ENCODE measurements around the gene GLRA1.

GLRA1 gene

GRCh38 chr5:151779531-151780125 lies 145.0 kb downstream of the GLRA1 start:
- no peak for TF ChIP-seq CTCF (IDR thresholded peaks at IDR 0.05; ENCODE audit: insufficient read depth, low read depth, low read length, missing control alignments)
- DNase-seq (ENCODE audit: low read depth), result no peak
- no peak overlapping the region; the same call in 1 of the 2 replicates for H3K4me3 ChIP-seq (ENCODE audit: low read depth, low read length)

GRCh38 chr5:151775025-151775606 lies 149.5 kb downstream of the GLRA1 start:
- TF ChIP-seq CTCF (IDR thresholded peaks at IDR 0.05; ENCODE audit: insufficient read depth, low read depth, low read length, missing control alignments), result no peak
- DNase-seq (ENCODE audit: low read depth), result no peak
- peak overlapping the region; percentile 80 for H3K4me3 ChIP-seq (ENCODE audit: low read depth, low read length)

GRCh38 chr5:151773951-151774350 lies 150.7 kb downstream of the GLRA1 start:
- H3K4me3 ChIP-seq (ENCODE audit: low read depth, low read length), result peak overlapping the region; percentile 80
- DNase-seq (ENCODE audit: low read depth), result no peak
- TF ChIP-seq CTCF (IDR thresholded peaks at IDR 0.05; ENCODE audit: insufficient read depth, low read depth, low read length, missing control alignments), result no peak

GRCh38 chr5:151772846-151773561 lies 151.6 kb downstream of the GLRA1 start:
- no peak for TF ChIP-seq CTCF (IDR thresholded peaks at IDR 0.05; ENCODE audit: insufficient read depth, low read depth, low read length, missing control alignments)
- H3K4me3 ChIP-seq (ENCODE audit: low read depth, low read length), result peak overlapping the region; percentile 80
- no peak for DNase-seq (ENCODE audit: low read depth)

Data from GM12865 (cell line).